ENCODE data around the gene NFIA. TPM values are rescaled to one million over a fixed set of nuclear protein-coding genes. Genes with fewer than 3 reads are reported as not detected.

The NFIA gene
- total RNA-seq, 1 donor from 2014 or later: 66.6 TPM

DNA sequence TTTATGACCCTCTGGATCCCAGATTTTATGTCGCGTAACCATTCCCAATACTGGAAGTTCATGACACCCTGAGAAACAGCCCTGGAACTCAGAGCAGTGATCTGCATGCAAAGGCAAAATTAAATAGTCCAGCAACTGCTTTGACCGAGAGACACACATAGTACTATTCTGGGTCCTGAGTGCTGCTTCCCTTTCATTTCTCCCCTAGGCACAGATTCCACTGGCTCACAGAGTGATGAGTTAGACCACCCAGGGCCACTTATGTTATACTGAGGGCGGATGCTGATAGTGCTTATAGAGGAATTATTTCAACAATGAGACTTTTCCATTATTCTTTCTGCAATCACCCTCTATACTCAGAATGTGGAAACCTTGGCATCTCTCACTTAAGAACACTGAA lies 69.2 kb downstream of the NFIA start:
- Histone ChIP-seq H3K27me3 (no peaks in the 10 kb centered on the region), H3K9me3 (no peaks in the 10 kb centered on the region), H3K27ac (no peak overlapping the region), H3K36me3 (no peaks in the 10 kb centered on the region), H3K4me1 (peaks cover 5% of the 10 kb centered on the region), H3K4me3 (no peak overlapping the region)
- DNase-seq: no peak
- no peak for TF ChIP-seq CTCF (IDR thresholded peaks at IDR 0.05)
- no peak for ATAC-seq
- intact Hi-C loops (cut with DNase I): no loop called here

GRCh38 chr1:61152066-61152465 lies 69.7 kb downstream of the NFIA start:
- Histone ChIP-seq H3K27me3 (no peaks in the 10 kb centered on the region), H3K9me3 (no peaks in the 10 kb centered on the region), H3K4me3 (no peak overlapping the region), H3K4me1 (peaks cover 10% of the 10 kb centered on the region), H3K36me3 (no peaks in the 10 kb centered on the region), H3K27ac (no peak overlapping the region)
- no peak for ATAC-seq
- intact Hi-C loops (cut with DNase I): no loop called here
- DNase-seq: no peak
- no peak for TF ChIP-seq CTCF (IDR thresholded peaks at IDR 0.05)

DNA sequence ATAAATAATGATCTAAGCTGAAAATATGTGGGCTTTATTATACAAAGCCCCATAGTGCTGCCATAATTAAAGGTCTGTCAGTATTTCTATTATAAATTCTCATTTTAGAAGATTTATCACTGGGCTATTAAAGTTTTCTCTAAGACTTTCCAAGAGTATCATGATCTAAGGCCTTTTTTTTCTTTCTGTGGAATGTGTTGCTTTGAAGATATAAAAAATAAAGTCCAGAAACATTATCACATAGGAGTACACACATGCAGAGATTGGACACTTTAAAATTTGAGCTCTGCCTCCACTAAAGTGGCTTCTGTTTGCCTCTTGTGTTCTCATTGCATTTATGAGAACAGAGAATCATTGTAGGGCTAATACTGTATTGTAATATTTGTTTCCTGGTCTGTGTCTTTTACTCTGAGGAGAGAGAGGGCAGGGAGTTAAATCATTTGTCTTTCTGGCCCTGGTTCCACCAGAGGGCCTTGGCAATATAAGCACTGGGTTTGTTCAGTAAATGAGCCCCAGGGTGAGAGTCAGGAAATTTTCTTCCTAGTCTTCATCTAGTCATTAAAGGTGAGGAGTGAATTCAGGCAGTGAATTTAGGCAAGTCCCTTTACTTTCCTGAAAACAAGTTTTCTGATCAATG lies 70.2 kb downstream of the NFIA start:
- Histone ChIP-seq H3K36me3 (no peaks in the 10 kb centered on the region), H3K4me1 (peaks cover 15% of the 10 kb centered on the region), H3K27ac (no peak overlapping the region), H3K9me3 (no peaks in the 10 kb centered on the region), H3K4me3 (no peak overlapping the region), H3K27me3 (no peaks in the 10 kb centered on the region)
- no peak for ATAC-seq
- no peak for DNase-seq
- TF ChIP-seq CTCF (IDR thresholded peaks at IDR 0.05): no peak
- intact Hi-C loops (cut with DNase I): no loop called here

- no peak for TF ChIP-seq CTCF (IDR thresholded peaks at IDR 0.05)
- Histone ChIP-seq H3K27ac (no peak overlapping the region), H3K27me3 (no peaks in the 10 kb centered on the region), H3K9me3 (no peaks in the 10 kb centered on the region), H3K36me3 (no peaks in the 10 kb centered on the region), H3K4me3 (no peak overlapping the region), H3K4me1 (peaks cover 28% of the 10 kb centered on the region)
- no peak for DNase-seq
- intact Hi-C loops (cut with DNase I): no loop called here
- ATAC-seq: no peak
Measured at GRCh38 chr1:61156576-61157467, 74.5 kb downstream of the NFIA start.

- Histone ChIP-seq H3K4me3 (no peak overlapping the region), H3K27me3 (no peaks in the 10 kb centered on the region), H3K9me3 (no peaks in the 10 kb centered on the region), H3K36me3 (no peaks in the 10 kb centered on the region), H3K4me1 (peaks cover 23% of the 10 kb centered on the region), H3K27ac (no peak overlapping the region)
- no peak for TF ChIP-seq CTCF (IDR thresholded peaks at IDR 0.05)
- ATAC-seq (peak; percentile 77), DNase-seq (no peak)
- intact Hi-C loops (cut with DNase I): no loop called here
Measured at GRCh38 chr1:61157468-61157987, 75.2 kb downstream of the NFIA start.
